Neural progenitor cell (in vitro differentiated cells): ENCODE measurements around the gene TBC1D17. TPM values are rescaled to one million over a fixed set of nuclear protein-coding genes. Genes with fewer than 3 reads are reported as not detected.

Source experiments
- DNase-seq: peaks from one replicate; pipeline ENCODE4 v3.0.0-alpha.2; 2016; ENCODE audit warnings: low spot score
- H2AFZ ChIP-seq: fragments of 200-600 bp; sonication (generic); replicated peaks from 2 replicates; pipeline ENCODE4 v1.6.1; 2016; ENCODE audit warnings: antibody characterized with exemption
- H3F3A ChIP-seq: fragments of 200-600 bp; sonication (generic); 2 replicates; pipeline ENCODE4 v1.6.1; 2016; ENCODE audit warnings: antibody characterized with exemption, low read depth
- H3K27ac ChIP-seq: fragments of 200-600 bp; sonication (generic); 2 replicates; pipeline ENCODE4 v1.5.1; 2016; ENCODE audit warnings: mild to moderate bottlenecking
- H3K27me3 ChIP-seq: fragments of 200-600 bp; sonication (generic); 2 replicates; pipeline ENCODE4 v1.6.1; 2016; ENCODE audit warnings: mild to moderate bottlenecking, moderate library complexity
- H3K36me3 ChIP-seq: fragments of 200-600 bp; sonication (generic); 2 replicates; pipeline ENCODE4 v1.5.1; 2016
- H3K4me1 ChIP-seq: fragments of 200-600 bp; sonication (generic); 2 replicates; pipeline ENCODE4 v1.6.1; 2016; ENCODE audit warnings: mixed run types
- H3K4me2 ChIP-seq: fragments of 200-600 bp; sonication (generic); 2 replicates; pipeline ENCODE4 v1.6.1; 2016
- H3K4me3 ChIP-seq: fragments of 200-600 bp; sonication (generic); 2 replicates; pipeline ENCODE4 v1.5.1; 2016
- H3K79me2 ChIP-seq: fragments of 200-600 bp; sonication (generic); 2 replicates; pipeline ENCODE4 v1.6.1; 2016; ENCODE audit warnings: low read depth
- H3K9ac ChIP-seq: fragments of 200-600 bp; sonication (generic); 2 replicates; pipeline ENCODE4 v1.6.1; 2016
- H3K9me3 ChIP-seq: fragments of 200-600 bp; sonication (generic); 2 replicates; pipeline ENCODE4 v1.5.1; 2016; ENCODE audit warnings: low read depth
- H4K20me1 ChIP-seq: fragments of 200-600 bp; sonication (generic); 2 replicates; pipeline ENCODE4 v1.6.1; 2016; ENCODE audit warnings: low read depth
- H3K27ac Mint-ChIP-seq: 3 replicates; pipeline ENCODE4 v1.8.0; 2021; ENCODE audit warnings: mixed read lengths
- H3K27me3 Mint-ChIP-seq: 2 replicates; pipeline ENCODE4 v1.8.0; 2022; ENCODE audit warnings: low read depth, mild to moderate bottlenecking, inconsistent platforms, moderate library complexity, mixed read lengths; ENCODE audit not compliant: insufficient read depth
- H3K36me3 Mint-ChIP-seq: 3 replicates; pipeline ENCODE4 v1.8.0; 2021; ENCODE audit warnings: mixed read lengths
- H3K4me1 Mint-ChIP-seq: 3 replicates; pipeline ENCODE4 v1.8.0; 2021; ENCODE audit warnings: mixed read lengths
- H3K4me3 Mint-ChIP-seq: 3 replicates; pipeline ENCODE4 v1.8.0; 2021; ENCODE audit warnings: mild to moderate bottlenecking, moderate library complexity, mixed read lengths
- H3K9me3 Mint-ChIP-seq: 3 replicates; pipeline ENCODE4 v1.8.0; 2020; ENCODE audit warnings: mixed read lengths
- EZH2 ChIP-seq: fragments of 200-600 bp; sonication (generic); IDR thresholded peaks from 2 replicates; pipeline ENCODE4 v1.6.1; 2017; ENCODE audit warnings: antibody characterized with exemption, mild to moderate bottlenecking, moderate library complexity
- EZH2phosphoT487 ChIP-seq: fragments of 200-600 bp; sonication (generic); IDR thresholded peaks from 2 replicates; pipeline ENCODE4 v1.6.1; 2017; ENCODE audit warnings: antibody characterized with exemption
- total RNA-seq: library from RNA; depleted of rRNA; stranded (reverse); fragments of >200 nt; gene quantifications from 2 replicates; pipeline ENCODE4 v1.2.3, GENCODE V29; 2015; ENCODE audit warnings: low replicate concordance
- TF ChIP-seq, protein P1 (sequence below): fragments of 200-600 bp; sonication (generic); IDR thresholded peaks from 2 replicates; pipeline ENCODE4 v1.5.1; 2017; ENCODE audit warnings: antibody characterized with exemption, mild to moderate bottlenecking

Gene TBC1D17
- total RNA-seq, 1 donor from 2014 or later = 10.4 TPM

DNA sequence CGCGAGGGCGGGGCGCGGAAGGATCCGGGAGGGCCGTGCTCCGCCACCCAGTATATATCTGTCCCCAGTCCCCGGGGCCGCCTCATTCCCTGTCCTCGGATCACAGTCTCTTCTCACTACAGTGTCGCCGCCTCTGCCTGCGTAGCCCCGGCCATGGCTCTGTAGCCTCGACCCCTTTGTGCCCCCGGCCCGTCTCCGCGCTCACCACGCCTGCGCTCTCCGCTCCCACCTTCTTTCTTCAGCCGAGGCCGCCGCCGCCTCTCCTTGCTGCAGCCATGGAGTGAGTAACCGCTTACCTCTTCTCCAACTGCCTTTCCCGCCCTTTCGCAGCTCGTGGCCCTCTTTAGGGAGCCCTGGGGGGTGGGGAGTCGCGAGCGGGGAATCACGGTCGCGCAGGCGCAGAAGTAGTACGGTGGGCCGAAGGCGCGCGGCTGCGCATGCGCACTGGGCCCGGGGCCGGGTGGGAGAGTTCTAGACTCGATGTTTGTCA, 51.7 kb downstream of the TBC1D17 start, which contains the start of the genes ATF5 and NUP62:
Gene ATF5 (plus strand): TSS at position 85 of the 490 bp plus-strand sequence. CDS start 1,646 bp downstream, outside the sequence.
Gene NUP62 (minus strand): TSS at position 384 of the 490 bp plus-strand sequence. CDS start 19,697 bp downstream, outside the sequence.
- Histone ChIP-seq H3K9ac (peak within 1 kb of the TSS; percentile 75), H3K4me1 (peaks cover 9% of the 10 kb centered on the region), H3F3A (peaks cover 27% of the 10 kb centered on the region), H3K79me2 (peaks cover 51% of the 10 kb centered on the region), H3K9me3 (no peaks in the 10 kb centered on the region), H3K27me3 (no peaks in the 10 kb centered on the region), H4K20me1 (peaks cover 34% of the 10 kb centered on the region), H3K27ac (peak within 1 kb of the TSS; percentile 87), H2AFZ (peak within 1 kb of the TSS; percentile 79), H3K4me2 (peak within 1 kb of the TSS; percentile 94), H3K4me3 (peak within 1 kb of the TSS; percentile 76), H3K36me3 (no peaks in the 10 kb centered on the region)
- peak; percentile 93 for DNase-seq
- H3K27ac Mint-ChIP-seq = peak within 1 kb of the TSS; percentile 100
- H3K27me3 Mint-ChIP-seq = peaks cover 15% of the 10 kb centered on the region
- peak within 1 kb of the TSS; percentile 95 for H3K4me3 Mint-ChIP-seq
- H3K36me3 Mint-ChIP-seq = peaks cover 18% of the 10 kb centered on the region
- H3K9me3 Mint-ChIP-seq = no peaks in the 10 kb centered on the region
- TF ChIP-seq, protein P1, sequence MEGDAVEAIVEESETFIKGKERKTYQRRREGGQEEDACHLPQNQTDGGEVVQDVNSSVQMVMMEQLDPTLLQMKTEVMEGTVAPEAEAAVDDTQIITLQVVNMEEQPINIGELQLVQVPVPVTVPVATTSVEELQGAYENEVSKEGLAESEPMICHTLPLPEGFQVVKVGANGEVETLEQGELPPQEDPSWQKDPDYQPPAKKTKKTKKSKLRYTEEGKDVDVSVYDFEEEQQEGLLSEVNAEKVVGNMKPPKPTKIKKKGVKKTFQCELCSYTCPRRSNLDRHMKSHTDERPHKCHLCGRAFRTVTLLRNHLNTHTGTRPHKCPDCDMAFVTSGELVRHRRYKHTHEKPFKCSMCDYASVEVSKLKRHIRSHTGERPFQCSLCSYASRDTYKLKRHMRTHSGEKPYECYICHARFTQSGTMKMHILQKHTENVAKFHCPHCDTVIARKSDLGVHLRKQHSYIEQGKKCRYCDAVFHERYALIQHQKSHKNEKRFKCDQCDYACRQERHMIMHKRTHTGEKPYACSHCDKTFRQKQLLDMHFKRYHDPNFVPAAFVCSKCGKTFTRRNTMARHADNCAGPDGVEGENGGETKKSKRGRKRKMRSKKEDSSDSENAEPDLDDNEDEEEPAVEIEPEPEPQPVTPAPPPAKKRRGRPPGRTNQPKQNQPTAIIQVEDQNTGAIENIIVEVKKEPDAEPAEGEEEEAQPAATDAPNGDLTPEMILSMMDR = no peak
- TF ChIP-seq EZH2 (no peak), EZH2phosphoT487 (no peak)
- H3K4me1 Mint-ChIP-seq = peaks cover 28% of the 10 kb centered on the region

DNA sequence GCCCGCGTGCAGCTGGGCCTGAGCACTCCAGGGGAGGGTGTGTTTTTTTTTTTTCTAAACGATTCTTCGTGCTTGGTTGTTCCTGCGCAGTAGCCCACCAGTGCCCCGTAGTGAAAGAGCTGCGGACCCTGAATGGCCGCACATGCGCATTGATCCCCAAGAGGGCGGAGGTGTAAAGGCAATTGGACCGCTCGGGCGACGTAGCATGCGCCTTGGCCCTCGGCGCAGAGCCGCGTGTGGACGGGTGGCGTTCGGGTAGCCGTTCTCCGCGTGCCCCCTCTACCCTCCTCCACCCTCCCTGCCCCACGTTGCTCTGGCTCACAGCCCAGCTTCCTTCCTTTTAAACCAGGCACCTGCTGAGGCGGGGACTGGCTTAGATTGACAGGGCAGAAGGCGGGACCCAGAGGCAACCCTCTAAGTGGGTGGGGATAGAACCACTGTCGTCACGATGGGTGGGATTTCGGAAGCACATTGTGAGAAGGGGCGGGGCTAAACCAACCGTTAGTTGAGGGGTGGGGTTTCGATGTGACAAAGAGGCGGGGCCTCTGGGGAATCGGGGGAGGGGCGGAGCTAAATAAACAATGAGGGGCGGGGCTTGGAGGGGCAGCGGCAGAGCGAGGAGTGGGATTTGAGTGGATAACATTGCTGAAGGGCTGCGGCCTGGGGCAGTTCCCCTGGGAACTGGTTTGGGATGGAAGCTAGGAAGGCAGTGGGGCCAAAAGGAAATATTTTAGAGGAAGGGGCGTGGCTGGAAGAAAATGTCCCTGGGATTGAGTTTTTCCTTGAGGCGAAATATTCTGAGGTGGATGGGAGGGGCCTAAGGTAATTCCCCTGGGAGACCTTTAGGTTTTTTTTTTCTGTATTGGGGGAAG, 52.3 kb downstream of the TBC1D17 start:
- Mint-ChIP-seq H3K27me3 (peaks cover 11% of the 10 kb centered on the region), H3K9me3 (no peaks in the 10 kb centered on the region), H3K4me1 (peaks cover 28% of the 10 kb centered on the region), H3K27ac (peak overlapping the region; percentile 100), H3K4me3 (peak overlapping the region; percentile 95), H3K36me3 (peaks cover 18% of the 10 kb centered on the region)
- Histone ChIP-seq H3K4me3 (peak overlapping the region; percentile 76), H3K27me3 (no peaks in the 10 kb centered on the region), H3F3A (peaks cover 27% of the 10 kb centered on the region), H3K36me3 (no peaks in the 10 kb centered on the region), H3K79me2 (peaks cover 44% of the 10 kb centered on the region), H3K27ac (peak overlapping the region; percentile 87), H2AFZ (peak overlapping the region; percentile 79), H4K20me1 (peaks cover 28% of the 10 kb centered on the region), H3K4me1 (peaks cover 9% of the 10 kb centered on the region), H3K4me2 (peak overlapping the region; percentile 94), H3K9ac (peak overlapping the region; percentile 75), H3K9me3 (no peaks in the 10 kb centered on the region)
- peak; percentile 98 for DNase-seq
- TF ChIP-seq EZH2 = no peak
- TF ChIP-seq EZH2phosphoT487 = no peak
- TF ChIP-seq, protein P1 = no peak

DNA sequence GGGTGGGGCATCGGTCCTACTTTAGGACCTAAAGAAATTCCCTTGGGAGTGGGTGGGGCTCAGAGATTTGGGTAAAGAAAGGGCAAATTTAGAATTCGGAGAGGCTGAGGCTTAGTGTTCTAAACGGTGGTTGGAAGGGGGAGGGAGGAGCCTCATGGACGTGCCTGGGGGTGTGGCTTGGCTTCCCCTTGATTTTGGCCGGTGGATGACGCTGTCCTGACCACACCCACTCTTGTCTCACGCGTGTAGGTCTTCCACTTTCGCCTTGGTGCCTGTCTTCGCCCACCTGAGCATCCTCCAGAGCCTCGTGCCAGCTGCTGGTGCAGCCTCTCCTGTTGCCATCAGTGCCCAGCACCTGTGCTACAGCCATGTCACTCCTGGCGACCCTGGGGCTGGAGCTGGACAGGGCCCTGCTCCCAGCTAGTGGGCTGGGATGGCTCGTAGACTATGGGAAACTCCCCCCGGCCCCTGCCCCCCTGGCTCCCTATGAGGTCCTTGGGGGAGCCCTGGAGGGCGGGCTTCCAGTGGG, 53.0 kb downstream of the TBC1D17 start:
- peak overlapping the region; percentile 95 for H3K4me3 Mint-ChIP-seq
- H2AFZ ChIP-seq = peak overlapping the region; percentile 1
- H3K27me3 ChIP-seq = no peaks in the 10 kb centered on the region
- H3K9me3 ChIP-seq = no peaks in the 10 kb centered on the region
- H3K79me2 ChIP-seq = peaks cover 37% of the 10 kb centered on the region
- no peaks in the 10 kb centered on the region for H3K9me3 Mint-ChIP-seq
- H3K27me3 Mint-ChIP-seq = peaks cover 9% of the 10 kb centered on the region
- H3K4me1 Mint-ChIP-seq = peaks cover 25% of the 10 kb centered on the region
- no peak overlapping the region for H3K27ac ChIP-seq
- peak overlapping the region; percentile 100 for H3K27ac Mint-ChIP-seq
- H3K4me3 ChIP-seq = peak overlapping the region; percentile 76
- peaks cover 18% of the 10 kb centered on the region for H3K36me3 Mint-ChIP-seq
- no peak overlapping the region for H3K9ac ChIP-seq
- DNase-seq = no peak
- no peaks in the 10 kb centered on the region for H3K36me3 ChIP-seq
- TF ChIP-seq, protein P1 = no peak
- TF ChIP-seq EZH2 (no peak), EZH2phosphoT487 (no peak)
- peak overlapping the region; percentile 52 for H3K4me2 ChIP-seq
- peaks cover 9% of the 10 kb centered on the region for H3K4me1 ChIP-seq
- H3F3A ChIP-seq = peaks cover 26% of the 10 kb centered on the region
- H4K20me1 ChIP-seq = peaks cover 21% of the 10 kb centered on the region
